Measurements from ENCODE around the gene SLC35B3.

DNA sequence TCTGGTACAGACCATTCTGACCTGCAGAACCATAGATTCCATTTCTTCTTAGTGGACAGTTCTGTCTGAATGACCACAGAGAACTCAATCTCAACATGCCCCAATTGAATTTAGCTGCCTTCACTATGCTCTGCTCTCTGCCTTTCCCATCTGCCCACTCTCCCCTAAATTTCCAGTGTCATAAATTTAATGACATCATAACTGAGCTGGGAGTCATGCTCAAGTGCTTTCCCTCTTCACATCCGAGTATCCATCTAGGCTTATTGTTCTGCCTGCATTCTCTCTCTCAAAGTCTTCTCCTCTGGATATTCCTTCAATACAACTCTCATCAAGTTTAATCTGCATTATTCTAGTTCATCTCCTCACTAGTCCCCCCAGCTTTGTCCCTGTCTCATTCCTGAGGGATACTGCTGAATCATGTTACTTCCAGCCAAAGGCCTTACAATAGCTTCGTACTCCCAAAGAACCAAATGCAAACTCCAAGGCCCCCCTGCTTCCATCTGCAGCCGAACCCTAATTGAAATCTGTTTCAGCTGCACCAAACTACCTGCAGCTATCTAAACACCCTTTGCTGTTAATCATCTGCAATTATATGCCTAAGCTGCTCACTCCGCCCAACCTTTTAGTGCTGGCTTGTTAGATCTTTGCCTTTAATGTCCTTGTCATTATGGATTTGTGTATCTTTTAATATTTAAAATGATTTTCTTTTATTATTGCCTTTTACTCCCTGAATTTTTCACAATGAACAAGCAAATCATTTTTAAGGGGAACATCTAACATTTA is 46.1 kb downstream of the SLC35B3 start:
- TF ChIP-seq POLR2A (IDR thresholded peaks at IDR 0.05) (no peak), EP300 (IDR thresholded peaks at IDR 0.05) (no peak), POLR2AphosphoS5 (IDR thresholded peaks at IDR 0.05) (no peak)
- TF ChIP-seq, protein P1, sequence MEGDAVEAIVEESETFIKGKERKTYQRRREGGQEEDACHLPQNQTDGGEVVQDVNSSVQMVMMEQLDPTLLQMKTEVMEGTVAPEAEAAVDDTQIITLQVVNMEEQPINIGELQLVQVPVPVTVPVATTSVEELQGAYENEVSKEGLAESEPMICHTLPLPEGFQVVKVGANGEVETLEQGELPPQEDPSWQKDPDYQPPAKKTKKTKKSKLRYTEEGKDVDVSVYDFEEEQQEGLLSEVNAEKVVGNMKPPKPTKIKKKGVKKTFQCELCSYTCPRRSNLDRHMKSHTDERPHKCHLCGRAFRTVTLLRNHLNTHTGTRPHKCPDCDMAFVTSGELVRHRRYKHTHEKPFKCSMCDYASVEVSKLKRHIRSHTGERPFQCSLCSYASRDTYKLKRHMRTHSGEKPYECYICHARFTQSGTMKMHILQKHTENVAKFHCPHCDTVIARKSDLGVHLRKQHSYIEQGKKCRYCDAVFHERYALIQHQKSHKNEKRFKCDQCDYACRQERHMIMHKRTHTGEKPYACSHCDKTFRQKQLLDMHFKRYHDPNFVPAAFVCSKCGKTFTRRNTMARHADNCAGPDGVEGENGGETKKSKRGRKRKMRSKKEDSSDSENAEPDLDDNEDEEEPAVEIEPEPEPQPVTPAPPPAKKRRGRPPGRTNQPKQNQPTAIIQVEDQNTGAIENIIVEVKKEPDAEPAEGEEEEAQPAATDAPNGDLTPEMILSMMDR (IDR thresholded peaks at IDR 0.05): no peak

Measured in suprapubic skin (tissue), 4 donors.